Measurements from ENCODE around the gene EIF5A. TPM values are rescaled to one million over a fixed set of nuclear protein-coding genes. Genes with fewer than 3 reads are reported as not detected.

Gene EIF5A
- total RNA-seq, 1 experiment from 2014 or later = 1,139 TPM

GRCh38 chr17:7357381-7357780 is 50.0 kb downstream of the EIF5A start:
- Histone ChIP-seq H4K20me1 (ENCODE audit: insufficient read depth) (no peaks in the 10 kb centered on the region), H3K79me2 (ENCODE audit: insufficient read depth, low read length) (peaks cover 6% of the 10 kb centered on the region; the same call in 1 of the 2 replicates), H3K36me3 (ENCODE audit: control insufficient read depth in 1 of 2, insufficient read depth in 2 of 2, low read length in 2 of 2) (no peaks in the 10 kb centered on the region), H3K4me2 (ENCODE audit: low read length) (no peak overlapping the region), H3K4me1 (ENCODE audit: control insufficient read depth in 1 of 2, insufficient read depth in 2 of 2, low read length in 2 of 2) (peaks cover 23 to 50% of the 10 kb centered on the region in 2 experiments), H3K9me3 (ENCODE audit: control insufficient read depth in 1 of 2, insufficient read depth in 1 of 2, low read depth in 1 of 2, low read length in 2 of 2) (no peaks in the 10 kb centered on the region), H3K27ac (ENCODE audit: low read depth, low read length) (no peak overlapping the region), H2AFZ (ENCODE audit: low read depth, low read length, poor library complexity, severe bottlenecking) (no peak overlapping the region), H3K9ac (ENCODE audit: low read length) (no peak overlapping the region), H3K9me2 (ENCODE audit: insufficient read depth) (no peaks in the 10 kb centered on the region), H3K4me3 (replicated peaks in 1 of 2; ENCODE audit: low read depth in 1 of 2, low read length in 2 of 2) (no peak overlapping the region), H3K27me3 (ENCODE audit: insufficient read depth, low read length) (no peaks in the 10 kb centered on the region)
- intact Hi-C loops (cut with micrococcal nuclease) = loop anchor here (2.0 to 5.0 kb wide), 2 partner anchors 35 to 121 kb away; partner anchors contain the start of genes PLSCR3 and ZBTB4
- RAD21 ChIA-PET (ENCODE audit: low non-redundant PET in 1 of 2, low total read pairs in 2 of 2, uncharacterized antibody in 2 of 2, unreplicated experiment in 2 of 2) = no interaction called here
- no peak for DNase-seq (ENCODE audit: low read depth, low spot score)
- ATAC-seq = no peak
- CTCF ChIA-PET = interaction anchor here (1.5 to 2.9 kb wide), 3 partner anchors 23 to 203 kb away, joined by 5 to 21 read pairs (median 17); partner anchors contain the start of genes SENP3 and TMEM102
- POLR2A ChIA-PET = no interaction called here
- no TSS peak for BruUV-seq (replicated peaks)
- TF ChIP-seq MAX (IDR thresholded peaks at IDR 0.05) (no peak), EZH2phosphoT487 (IDR thresholded peaks at IDR 0.05; ENCODE audit: borderline replicate concordance) (no peak), CEBPB (IDR thresholded peaks at IDR 0.05; ENCODE audit: low read depth) (no peak), EGR1 (IDR thresholded peaks at IDR 0.05; ENCODE audit: low read depth) (no peak), REST (IDR thresholded peaks at IDR 0.05; ENCODE audit: low read depth) (no peak), ATF3 (IDR thresholded peaks at IDR 0.05) (no peak), EZH2 (IDR thresholded peaks at IDR 0.05) (no peak)

All from HCT116 (cell line).